ENCODE measurements around the gene C2CD4C.

C2CD4C gene

DNA sequence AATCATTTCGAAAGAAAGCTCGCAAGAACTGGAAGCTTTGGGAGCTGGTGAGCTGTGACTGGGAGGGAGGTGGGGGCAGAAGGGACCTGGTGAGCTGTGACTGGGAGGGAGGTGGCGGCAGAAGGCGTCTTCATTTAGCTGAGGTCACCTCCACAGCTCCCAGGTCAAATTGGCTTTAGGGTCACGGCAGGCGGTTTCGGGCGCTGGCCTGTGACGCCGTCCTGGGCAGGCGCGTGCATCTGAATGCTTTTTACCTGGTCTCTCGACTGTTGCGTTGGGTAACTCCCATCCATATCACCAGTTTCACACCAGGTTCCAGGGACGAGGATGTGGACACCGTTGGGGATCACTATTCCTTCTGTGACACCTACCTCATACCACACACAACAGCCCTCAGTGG is 29.2 kb downstream of the C2CD4C start:
- DNase-seq: no peak

GRCh38 chr19:378706-379105 is 30.2 kb downstream of the C2CD4C start:
- no peak for DNase-seq

GRCh38 chr19:377801-378581 is 31.0 kb downstream of the C2CD4C start:
- DNase-seq: no peak

GRCh38 chr19:376111-376470 is 32.9 kb downstream of the C2CD4C start:
- no peak for DNase-seq

DNA sequence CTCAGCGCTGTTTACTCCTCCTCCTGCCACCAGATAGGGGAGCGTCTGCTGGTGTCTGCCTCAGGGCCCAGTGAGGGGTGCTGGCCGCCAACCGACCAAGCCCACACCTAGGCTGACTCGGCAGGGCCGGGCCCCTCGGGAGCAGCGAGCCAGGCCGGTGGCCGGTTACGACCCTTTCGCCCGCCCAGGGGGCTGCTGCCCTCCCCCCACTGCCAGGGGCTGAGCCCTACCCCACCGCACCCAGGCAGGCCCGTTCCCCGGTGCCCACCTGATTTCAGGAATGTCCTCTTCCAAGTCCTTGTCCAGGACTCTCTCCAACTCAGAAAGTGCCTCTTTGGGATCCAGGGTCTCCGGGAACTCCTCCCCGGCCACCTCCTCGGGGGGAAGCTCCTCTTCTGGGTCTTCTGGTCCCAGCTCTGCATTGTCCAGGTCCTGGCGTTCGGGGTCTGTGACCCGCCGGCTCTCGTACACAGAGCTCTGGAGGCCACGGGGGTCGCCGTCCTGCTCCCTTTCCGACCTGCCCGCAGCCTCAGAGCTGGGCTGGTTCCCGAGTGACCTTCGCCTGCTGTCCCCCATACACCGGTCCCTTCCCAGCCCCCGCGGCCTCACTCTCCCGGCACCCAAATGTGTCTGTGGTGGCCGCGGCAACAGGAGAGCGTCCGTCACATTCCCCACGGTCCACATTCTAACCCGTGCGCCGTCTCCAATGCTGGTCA is 33.4 kb downstream of the C2CD4C start:
- DNase-seq: no peak

DNA sequence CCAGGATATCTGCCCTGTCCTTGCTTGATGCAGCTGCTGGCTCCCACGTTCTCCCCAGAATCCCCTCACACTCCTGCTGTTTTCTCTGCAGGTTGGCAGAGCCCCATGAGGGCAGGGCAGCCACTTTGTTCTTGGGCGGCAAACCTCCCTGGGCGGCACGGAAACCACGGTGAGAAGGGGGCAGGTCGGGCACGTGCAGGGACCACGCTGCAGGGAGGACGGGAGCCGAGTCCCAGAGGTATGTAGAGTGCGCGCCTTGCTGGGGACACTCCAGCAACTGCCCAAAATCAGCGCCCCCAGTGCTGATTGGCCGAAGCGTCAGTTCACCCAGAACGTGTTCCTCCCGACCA is 34.1 kb downstream of the C2CD4C start:
- no peak for DNase-seq

- DNase-seq: no peak
These were observed 34.6 kb downstream of the C2CD4C start for GRCh38 chr19:374183-374885.

GRCh38 chr19:373391-374182 is 35.4 kb downstream of the C2CD4C start:
- DNase-seq: no peak

DNA sequence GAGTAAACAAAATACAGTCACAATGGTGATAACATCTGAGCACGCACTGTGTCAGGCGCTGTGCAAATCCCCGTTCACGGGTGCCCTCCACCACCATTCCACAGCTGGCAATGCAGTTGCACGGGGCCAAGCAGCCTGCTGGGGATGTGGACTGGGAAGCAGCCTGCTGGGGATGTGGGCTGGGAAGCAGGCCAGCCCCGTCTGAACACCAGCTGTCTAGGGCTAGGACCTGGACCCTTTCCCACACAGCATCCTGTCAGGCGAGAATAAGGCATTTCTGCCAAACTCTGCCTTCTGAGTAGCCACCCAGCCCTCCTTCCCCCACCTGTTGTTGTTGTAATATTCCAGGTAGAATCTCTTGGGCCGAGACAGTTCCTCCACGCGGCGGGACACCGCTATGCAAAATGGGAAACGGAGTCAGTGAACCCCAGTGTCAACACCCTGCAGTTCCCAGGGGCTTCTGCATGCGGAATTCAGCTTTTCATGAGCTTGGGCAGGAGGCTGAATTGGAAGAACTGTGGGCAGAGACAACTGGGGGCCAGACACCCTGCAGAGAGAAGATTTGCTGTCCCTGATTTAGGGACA is 36.5 kb downstream of the C2CD4C start:
- no peak for DNase-seq

GRCh38 chr19:371501-372168 is 37.3 kb downstream of the C2CD4C start:
- DNase-seq: no peak

DNA sequence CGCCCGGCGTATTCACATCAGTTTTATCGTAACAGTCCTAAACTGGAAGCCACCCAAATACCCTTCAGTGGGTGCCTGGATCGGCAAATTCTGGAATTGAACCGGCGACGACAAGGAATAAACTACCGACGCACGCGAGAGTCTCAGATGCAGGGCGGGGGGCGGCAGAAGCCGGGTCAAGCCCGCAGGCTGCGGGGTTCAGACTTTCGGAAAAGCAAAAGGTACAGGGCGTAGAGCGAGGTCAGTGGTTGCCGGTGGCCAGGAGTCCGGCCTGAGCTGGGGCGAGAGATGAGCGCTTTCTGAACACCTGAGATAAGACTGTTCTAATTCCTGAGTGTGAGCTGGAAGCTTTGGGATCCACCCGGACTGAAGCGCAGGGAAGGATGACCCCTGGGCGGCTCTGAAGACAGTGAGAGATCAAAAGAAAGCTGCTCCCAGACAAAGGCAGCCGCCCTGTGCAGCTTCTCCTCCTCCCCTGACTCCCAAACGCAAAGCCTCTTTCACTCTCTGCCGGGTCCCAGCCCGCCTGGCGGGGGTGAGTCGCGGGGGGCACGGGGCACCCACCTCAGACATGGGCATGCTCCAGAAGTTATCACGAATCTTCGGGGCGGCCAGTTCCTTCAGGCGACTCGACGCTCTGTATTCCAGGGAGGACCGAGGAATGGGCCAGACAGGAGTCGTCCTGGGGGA is 38.2 kb downstream of the C2CD4C start:
- no peak for DNase-seq

DNA sequence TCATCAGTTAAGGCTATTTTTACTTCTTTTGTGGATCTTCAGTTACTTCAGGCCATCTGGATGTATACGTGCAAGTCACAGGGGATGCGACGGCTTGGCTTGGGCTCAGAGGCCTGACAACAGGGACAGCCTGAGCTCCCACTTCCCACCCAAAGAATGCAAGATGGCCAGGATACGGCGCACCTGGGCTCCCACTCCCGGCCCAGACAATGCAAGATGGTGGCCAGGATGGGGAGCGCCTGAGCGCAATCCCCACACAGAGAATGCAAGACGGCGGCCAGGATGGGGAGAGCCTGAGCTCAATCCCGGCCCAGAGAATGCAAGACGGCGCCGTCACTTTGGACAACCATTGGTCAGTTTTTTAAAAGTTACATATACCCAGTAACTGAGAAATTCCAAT is 39.1 kb downstream of the C2CD4C start:
- DNase-seq: no peak

- DNase-seq: no peak
These were observed 39.7 kb downstream of the C2CD4C start for GRCh38 chr19:369256-369655.

- no peak for DNase-seq
These were observed 40.3 kb downstream of the C2CD4C start for GRCh38 chr19:368630-369024.

DNA sequence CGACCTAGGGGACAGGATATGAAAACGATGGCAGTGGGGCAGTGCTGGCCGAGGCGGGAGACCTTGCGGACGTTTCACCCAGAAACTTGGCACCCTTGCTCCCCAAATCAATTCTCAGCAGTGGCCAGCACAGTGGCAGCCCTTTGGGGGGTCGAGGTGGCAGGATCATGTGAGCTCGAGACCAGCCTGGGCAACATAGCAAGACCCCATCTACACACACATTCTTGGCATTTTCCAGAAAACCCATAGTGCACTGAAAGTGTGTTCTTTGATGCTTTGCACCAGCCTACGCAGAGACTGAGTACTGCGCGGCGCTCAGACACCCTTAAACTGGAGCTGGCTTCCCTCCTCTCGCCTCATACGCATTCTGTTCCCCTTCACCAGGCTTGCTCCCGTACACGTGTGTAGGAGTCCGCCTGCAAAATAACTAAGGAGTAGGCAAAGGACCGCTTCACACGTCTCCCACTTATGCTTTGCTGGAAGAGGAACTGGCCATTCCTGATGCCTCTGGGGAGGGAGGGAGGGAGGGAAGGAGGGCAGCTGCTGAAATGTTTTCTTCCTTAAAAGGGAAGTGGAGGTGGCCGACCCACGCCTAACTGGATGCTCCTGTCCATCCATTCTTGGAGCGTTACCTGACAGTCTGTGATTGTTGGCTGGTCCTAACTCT is 40.9 kb downstream of the C2CD4C start:
- DNase-seq: no peak

DNA sequence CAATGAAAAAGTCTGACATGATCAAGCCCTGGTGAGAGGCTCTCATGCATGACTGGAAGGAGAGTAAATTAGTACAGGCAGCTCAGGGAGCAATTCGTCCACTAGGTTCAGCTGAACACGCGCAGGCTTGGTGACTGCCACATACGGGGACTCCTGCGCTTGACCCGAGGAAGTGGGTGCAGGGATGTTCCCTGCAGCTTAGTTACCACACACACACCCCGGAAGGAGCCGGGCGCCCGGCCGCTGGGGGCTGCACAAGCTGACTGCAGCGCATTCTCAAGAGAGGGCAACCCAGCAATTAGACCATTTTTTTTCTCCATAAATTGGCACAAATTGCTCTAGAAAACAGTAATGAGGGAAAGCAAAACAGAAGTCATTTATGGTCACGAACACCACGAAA is 41.4 kb downstream of the C2CD4C start:
- no peak for DNase-seq

GRCh38 chr19:366951-367350 is 42.0 kb downstream of the C2CD4C start:
- no peak for DNase-seq

DNA sequence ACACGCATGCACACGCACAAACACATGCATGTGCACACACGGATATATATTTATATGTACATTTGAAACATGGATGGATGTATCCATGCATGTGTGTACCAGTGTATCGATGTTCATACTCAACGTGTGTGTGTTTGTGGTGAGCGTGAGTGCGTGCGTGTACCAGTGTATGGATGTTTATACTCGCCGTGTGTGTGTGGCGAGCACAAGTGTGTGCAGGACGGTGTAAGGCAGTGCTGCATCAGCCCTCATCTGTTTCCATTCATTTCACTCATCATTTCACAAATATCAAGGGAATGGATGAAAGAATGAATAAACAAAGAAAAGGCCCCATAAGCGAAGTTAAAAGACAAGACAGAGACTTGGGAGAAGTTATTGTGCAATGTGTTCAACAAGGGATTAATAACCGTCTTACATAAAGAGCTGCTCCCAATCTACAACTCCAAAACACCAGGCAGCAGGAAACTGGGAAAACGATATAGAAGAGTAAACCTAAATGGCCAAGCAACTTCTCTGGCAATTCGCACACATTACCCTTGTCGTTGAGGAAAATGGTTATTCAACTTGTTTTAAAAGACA is 42.7 kb downstream of the C2CD4C start:
- DNase-seq: no peak

DNA sequence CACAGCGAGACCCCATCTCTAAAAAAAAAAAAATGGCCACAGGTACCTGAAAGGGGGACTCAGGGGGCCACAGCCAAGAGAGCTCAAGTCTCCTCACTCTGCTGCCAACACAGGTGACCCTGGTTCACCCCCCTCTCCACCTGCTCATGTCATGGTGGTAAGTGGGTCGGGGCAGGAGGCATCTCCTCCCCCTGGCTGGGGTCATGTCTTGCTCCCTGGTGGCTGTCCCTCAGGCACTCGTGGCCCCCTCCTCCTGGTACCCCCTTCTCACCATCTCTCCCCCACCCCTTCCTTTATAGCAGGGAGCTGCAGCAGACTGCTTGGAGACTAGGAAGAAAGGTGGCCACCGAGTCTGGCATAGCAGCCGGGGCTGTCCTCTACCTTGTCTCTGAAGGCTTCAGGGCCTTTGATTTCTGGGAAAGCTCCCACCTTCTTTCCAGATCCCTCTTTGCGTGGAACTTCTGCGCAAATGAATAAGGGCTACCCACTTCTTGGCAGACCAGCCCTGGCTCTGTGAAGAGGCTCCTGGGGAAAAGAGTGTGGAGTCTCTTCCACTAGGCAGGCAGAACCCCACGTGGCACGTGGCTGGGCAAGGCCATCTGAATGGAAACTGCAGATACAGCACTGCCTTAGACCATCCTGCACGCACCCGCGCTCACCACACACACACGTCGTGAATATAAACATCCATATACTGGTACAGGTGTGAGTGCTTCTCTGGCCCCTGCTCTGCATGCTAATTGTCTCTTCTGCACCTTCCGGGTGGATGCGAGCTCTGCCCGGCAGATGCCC is 44.3 kb downstream of the C2CD4C start:
- no peak for DNase-seq

- DNase-seq: no peak
These were observed 46.3 kb downstream of the C2CD4C start for GRCh38 chr19:362683-363082.
